ENCODE data around the gene BDH1.

DNA sequence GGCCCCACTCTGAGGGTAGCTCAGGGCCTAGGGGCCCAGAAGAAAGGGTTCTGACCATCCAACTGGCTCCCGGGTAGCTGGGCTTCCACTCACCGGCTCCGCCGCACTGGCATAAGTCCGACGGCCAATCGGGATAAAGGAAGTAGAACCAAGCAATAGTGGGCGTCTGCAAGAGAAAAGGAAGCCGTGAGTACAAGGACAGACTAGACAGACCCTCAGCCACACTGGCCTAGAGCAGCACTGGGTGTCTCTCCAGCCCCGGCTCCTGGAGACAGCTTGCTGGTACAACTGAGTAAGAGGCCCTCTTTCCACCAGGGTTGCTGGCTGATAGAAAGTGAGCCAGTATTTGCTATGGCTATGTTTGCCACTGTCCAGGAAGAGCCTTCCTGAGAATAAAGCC is 22.4 kb downstream of the BDH1 start:
- TF ChIP-seq, protein P1, sequence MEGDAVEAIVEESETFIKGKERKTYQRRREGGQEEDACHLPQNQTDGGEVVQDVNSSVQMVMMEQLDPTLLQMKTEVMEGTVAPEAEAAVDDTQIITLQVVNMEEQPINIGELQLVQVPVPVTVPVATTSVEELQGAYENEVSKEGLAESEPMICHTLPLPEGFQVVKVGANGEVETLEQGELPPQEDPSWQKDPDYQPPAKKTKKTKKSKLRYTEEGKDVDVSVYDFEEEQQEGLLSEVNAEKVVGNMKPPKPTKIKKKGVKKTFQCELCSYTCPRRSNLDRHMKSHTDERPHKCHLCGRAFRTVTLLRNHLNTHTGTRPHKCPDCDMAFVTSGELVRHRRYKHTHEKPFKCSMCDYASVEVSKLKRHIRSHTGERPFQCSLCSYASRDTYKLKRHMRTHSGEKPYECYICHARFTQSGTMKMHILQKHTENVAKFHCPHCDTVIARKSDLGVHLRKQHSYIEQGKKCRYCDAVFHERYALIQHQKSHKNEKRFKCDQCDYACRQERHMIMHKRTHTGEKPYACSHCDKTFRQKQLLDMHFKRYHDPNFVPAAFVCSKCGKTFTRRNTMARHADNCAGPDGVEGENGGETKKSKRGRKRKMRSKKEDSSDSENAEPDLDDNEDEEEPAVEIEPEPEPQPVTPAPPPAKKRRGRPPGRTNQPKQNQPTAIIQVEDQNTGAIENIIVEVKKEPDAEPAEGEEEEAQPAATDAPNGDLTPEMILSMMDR (IDR thresholded peaks at IDR 0.05): no peak
- no peak for TF ChIP-seq TEAD4 (IDR thresholded peaks at IDR 0.05; ENCODE audit: borderline replicate concordance, insufficient read depth)

Measured in SK-N-SH (cell line).